COR-L47 (cell line): ENCODE measurements around the gene EBF3.

Experiments used
- DNase-seq: peaks from one replicate; lab custom pipeline; 2025; lab: John Stamatoyannopoulos, UW

The EBF3 gene

DNA sequence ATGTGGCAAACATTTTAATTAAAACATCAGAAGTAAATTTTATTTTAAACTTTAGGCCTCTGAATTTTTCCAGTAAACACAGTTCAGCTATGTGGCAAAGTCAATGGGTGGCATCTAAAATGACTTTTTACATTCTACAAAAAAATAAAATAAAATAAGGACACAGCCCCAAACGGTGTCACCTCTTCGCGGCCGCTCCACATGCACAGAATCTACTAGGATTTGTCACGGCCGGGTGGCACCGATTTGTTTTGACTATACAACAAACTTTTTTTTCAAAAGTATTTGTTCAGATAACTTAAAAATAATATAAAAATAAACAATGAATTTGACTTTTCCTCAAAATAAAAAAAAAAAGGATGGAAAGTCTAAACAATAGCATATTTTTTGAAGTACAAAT is 127.8 kb downstream of the EBF3 start:
- DNase-seq, result no peak

GRCh38 chr10:129833994-129834739 is 129.9 kb downstream of the EBF3 start:
- DNase-seq, result no peak

GRCh38 chr10:129833468-129833950 is 130.6 kb downstream of the EBF3 start:
- no peak for DNase-seq

GRCh38 chr10:129832573-129833467 is 131.3 kb downstream of the EBF3 start:
- no peak for DNase-seq

DNA sequence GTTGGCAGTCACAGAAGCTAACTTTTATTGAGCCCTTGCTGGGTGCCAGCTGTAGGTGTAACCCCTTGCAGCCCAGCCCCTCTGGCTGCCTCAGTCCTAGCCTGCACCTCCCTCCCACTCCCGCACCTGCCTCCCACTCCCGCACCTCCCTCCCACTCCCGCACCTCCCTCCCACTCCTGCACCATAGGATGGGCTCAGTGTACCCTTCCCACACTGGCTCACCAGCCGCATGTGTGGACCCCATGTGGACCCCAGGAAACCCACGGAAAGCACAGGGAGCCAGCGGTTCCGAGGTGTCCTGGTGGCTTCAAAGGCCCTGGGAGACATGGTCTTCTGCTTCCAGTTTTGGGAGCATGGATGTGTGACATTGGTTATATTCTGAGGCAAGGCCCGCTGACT is 132.9 kb downstream of the EBF3 start:
- no peak for DNase-seq

- no peak for DNase-seq
Observed at GRCh38 chr10:129825826-129826225, 138.2 kb downstream of the EBF3 start.

- DNase-seq, result no peak
Observed at GRCh38 chr10:129825221-129825620, 138.9 kb downstream of the EBF3 start.

GRCh38 chr10:129820451-129820850 is 143.6 kb downstream of the EBF3 start:
- DNase-seq, result no peak

GRCh38 chr10:129816656-129817045 is 147.4 kb downstream of the EBF3 start:
- DNase-seq, result no peak

GRCh38 chr10:129815898-129816655 is 148.0 kb downstream of the EBF3 start:
- DNase-seq, result no peak

GRCh38 chr10:129814681-129815646 is 149.1 kb downstream of the EBF3 start:
- DNase-seq, result no peak

DNA sequence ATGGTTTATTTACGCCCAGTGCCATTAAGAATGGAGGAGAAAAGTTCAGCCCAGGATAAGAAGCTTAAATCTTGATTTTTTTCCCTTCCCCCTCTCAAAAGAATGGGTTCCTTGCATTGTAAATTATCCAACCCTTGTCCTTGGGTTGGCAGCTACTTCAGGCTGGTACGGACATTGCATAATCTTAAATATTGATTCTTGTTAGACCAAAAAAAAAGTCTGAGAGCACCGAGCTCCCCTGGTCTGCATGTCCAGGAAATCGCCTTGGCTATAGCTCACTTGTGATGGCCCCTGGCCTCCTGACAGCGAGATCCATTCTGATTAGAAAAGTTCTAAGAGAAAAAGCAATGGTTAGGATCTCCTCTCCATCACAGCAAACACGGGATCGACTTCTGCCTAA is 151.7 kb downstream of the EBF3 start:
- no peak for DNase-seq

DNA sequence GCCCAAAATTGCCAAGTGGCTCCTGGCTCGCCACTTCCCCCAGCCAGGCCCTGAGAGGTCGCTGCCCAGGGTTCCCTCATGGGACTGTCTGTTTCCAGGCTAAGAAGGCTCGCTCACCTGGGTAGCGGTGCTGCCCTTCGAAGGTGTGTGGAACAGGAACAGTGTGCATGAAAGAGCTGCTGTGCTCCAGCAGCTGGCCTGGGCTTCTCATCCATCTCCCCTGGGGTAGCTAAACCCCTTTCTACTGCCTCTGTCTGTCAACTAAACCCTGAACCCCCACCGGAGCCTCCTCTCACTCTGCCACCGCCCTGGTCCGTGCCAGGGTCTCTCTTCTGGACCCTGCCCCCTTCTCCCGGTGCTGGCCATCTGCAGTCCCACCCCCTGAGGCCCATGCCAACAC is 152.9 kb downstream of the EBF3 start:
- no peak for DNase-seq

DNA sequence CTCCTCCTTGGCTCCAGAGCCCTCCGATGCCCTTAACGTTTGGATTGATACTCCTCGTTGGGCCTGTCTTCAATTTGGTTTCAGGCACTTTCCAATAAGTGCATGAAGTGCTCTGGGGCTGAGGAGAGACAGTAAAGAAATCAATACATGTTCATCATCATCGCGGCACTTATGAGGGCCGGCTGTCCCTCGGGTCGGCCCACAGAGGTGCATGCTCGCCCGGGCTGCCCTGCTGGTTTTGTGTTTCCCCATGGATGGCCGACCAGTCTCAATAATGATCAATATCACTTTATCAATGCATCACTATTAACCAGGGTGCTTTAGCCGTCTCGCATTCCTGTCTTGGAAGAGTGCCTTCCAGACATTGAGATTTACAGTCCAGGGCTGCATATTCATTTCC is 154.2 kb downstream of the EBF3 start:
- DNase-seq, result no peak

- no peak for DNase-seq
Observed at GRCh38 chr10:129809431-129809830, 154.6 kb downstream of the EBF3 start.

GRCh38 chr10:129808092-129808983 is 155.7 kb downstream of the EBF3 start:
- DNase-seq, result no peak

GRCh38 chr10:129807211-129807610 is 156.9 kb downstream of the EBF3 start:
- no peak for DNase-seq

DNA sequence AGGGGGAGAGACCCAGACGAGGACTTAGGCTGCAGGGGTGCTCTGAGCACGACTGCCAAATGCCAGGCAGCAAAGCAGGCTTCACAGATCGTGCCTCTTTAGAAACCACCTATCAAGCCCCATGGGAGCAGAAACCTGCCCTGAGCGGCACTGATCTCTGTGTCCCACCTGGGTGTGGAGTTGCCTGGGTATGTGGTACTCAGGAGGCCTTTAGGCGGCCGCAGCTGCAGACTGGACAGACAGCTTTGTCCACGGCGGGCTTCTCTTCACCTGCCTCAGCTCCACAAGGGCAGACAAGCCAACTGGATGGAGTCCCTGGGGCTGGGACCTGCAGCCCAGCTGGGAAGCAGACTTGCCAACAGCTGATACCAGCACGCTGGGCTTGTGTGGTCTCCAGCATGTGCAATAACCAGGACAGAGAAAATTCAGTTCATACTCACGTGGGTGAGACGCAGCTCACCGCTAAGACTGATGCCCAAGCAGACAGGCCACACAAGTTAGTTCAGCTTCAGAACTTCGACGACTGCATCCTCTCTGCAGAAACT is 163.2 kb downstream of the EBF3 start:
- DNase-seq, result no peak

- DNase-seq, result no peak
Observed at GRCh38 chr10:129799942-129800341, 164.1 kb downstream of the EBF3 start.
